Motor neuron (in vitro differentiated cells): ENCODE results near the gene GYG2. TPM values are rescaled to one million over a fixed set of nuclear protein-coding genes. Genes with fewer than 3 reads are reported as not detected.

Experiments used
- ATAC-seq, 8 experiments: fragments of 200-7000 bp; cut with Tn5 transposase; replicated peaks in 6 of 8; 2 replicates each; pipeline ENCODE4 v1.8.0; 2021; ENCODE audit warnings: mild to moderate bottlenecking in 8 of 8, moderate library complexity in 8 of 8
- H3K27ac ChIP-seq, 2 donors: fragments of 250-450 bp; sonication (Bioruptor Pico); 2 replicates each; pipeline ENCODE4 v1.9.0; 2021; ENCODE audit warnings: antibody characterized with exemption in 2 of 2, mild to moderate bottlenecking in 2 of 2, moderate library complexity in 1 of 2
- H3K4me1 ChIP-seq, 2 donors: fragments of 250-450 bp; sonication (Bioruptor Pico); replicated peaks in 1 of 2; 2 replicates each; pipeline ENCODE4 v1.6.1; 2021; ENCODE audit warnings: antibody characterized with exemption in 2 of 2, mild to moderate bottlenecking in 2 of 2, moderate library complexity in 1 of 2
- H3K4me3 ChIP-seq, 5 donors: fragments of 250-450 bp; sonication (Bioruptor Pico); 2 replicates each; pipeline ENCODE4 v1.9.0; 2021; ENCODE audit warnings: antibody characterized with exemption in 5 of 5, mild to moderate bottlenecking in 5 of 5, moderate library complexity in 4 of 5
- whole genome bisulfite sequencing, 10 experiments: fragments of 450-650 bp; shearing (Covaris generic); methylation state at CpG; one replicate each; pipeline ENCODE4 v1.0.0; 2022; 5-methylcytosine and 5-hydroxymethylcytosine counted together
- in situ Hi-C, 9 experiments: fragments of 400-800 bp; cut with MboI; loops; one replicate each; pipeline ENCODE4 v1.15.0; 2021; ENCODE audit warnings: low sequenced_read_pairs in 9 of 9, low pct_unique_long_range_greater_than_20kb in 2 of 9; ENCODE audit not compliant: unreplicated experiment in 9 of 9
- total RNA-seq, 8 experiments: library from RNA; unstranded; fragments of 300-600 nt; gene quantifications; 2 replicates each; pipeline versions ENCODE4 v1.2.3 to v1.2.4, GENCODE V29; 2022

GYG2 gene
- total RNA-seq, 8 experiments from 2014 or later: 1.1 to 63.0 (median 8.9) TPM

DNA sequence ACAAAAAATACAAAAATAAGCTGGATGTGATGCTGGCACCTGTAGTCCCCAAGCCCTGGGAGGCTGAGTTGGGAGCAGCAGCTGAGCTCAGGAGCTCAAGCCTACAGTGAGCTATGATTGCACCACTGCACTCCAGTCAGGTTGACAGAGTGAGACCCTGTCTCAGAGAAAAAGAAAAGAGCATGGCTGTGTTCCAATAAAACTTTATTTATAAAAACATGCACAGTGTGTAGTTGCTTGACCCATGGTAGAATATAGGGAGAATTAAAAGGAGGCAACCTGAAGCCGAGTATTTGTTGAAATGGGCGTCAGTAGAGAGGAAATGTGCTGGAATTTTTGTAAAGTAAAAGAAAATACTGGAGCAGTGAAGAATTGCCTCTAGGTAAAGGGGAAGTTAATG lies 27.0 kb downstream of the GYG2 start:
- WGBS, 10 experiments: 65 to 100% (median 70%) methylated on average over 1 to 2 of the region's 2 CpGs; no CpG with 5 or more reads in 7 of the 10 experiments
- Histone ChIP-seq H3K4me3 (no peak overlapping the region), H3K4me1 (no peaks in the 10 kb centered on the region), H3K27ac (no peak overlapping the region)
- in situ Hi-C loops: no loop called here
- ATAC-seq: no peak

DNA sequence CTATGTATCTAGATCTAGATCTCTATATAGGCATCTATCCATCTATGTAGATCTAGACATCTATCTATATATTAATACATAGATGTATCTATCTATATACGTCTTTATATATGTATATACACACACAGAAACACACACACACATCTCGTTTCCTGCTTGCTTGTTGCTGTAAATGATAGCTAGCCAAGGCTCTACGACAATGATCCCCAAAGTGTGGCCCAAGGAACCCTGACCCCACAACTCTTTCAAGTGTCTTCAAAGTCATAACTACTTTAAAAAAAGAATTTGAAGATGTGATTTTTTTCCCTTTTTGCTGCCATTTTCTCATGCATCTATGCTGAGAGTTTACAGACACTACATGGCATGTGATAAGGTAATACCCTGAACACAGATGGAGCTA lies 28.8 kb downstream of the GYG2 start:
- H3K4me1 ChIP-seq: no peaks in the 10 kb centered on the region
- H3K4me3 ChIP-seq: no peak overlapping the region
- in situ Hi-C loops: no loop called here
- no peak overlapping the region for H3K27ac ChIP-seq
- ATAC-seq: no peak
- WGBS, 10 experiments: 17 to 84% (median 63%) methylated on average over 1 to 3 of the region's 3 CpGs; no CpG with 5 or more reads in 6 of the 10 experiments

- ATAC-seq: no peak
- H3K27ac ChIP-seq: no peak overlapping the region
- no peak overlapping the region for H3K4me3 ChIP-seq
- whole genome bisulfite sequencing, 10 experiments: 0 to 83% (median 75%) methylated on average over 1 of the region's 1 CpG; no CpG with 5 or more reads in 7 of the 10 experiments
- in situ Hi-C loops: no loop called here
- no peaks in the 10 kb centered on the region for H3K4me1 ChIP-seq
Observed at GRCh38 chrX:2859197-2859797, 30.6 kb downstream of the GYG2 start.

DNA sequence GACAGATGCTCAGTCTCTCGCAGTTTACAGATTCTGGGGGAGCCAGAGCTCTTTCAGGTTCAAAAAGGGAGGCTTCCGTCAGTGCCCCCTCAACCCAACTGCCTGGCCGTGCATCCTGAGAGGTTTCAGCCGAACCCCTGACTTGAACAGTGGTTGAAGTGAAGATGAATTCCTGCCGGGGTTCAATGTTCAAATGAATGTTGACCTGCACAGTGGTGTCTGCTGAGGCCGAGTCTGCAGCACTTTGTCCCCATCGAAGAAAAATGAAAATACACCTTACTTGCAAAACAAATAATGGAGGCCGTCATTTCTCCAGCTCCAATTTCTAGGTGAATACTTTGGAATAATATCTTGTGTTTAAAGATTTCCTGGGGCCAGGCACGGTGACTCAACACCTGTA lies 33.7 kb downstream of the GYG2 start:
- WGBS, 10 experiments: 40 to 100% (median 100%) methylated on average over 2 to 4 of the region's 9 CpGs; no CpG with 5 or more reads in 7 of the 10 experiments
- no peak for ATAC-seq
- Histone ChIP-seq H3K4me1 (no peaks in the 10 kb centered on the region), H3K4me3 (no peak overlapping the region), H3K27ac (no peak overlapping the region)
- in situ Hi-C loops: no loop called here

DNA sequence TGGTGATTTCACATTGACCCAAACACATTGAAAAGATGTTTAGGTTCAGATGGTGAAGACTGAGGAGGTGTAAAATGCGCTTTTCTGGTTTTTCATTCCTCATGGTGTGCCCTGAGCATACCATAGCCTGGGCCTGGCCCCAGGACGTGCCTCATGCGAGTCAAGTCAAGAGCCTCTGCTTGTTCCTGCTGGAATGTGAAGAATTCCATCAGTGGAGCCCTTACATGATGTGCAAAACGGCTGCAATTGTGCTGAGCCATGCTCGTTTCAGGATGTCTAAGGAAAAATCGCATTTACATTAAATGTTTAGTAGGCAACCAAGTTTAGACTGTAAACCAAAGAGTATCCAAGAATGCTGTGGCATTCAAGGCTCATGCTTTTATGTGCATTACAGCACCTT lies 34.9 kb downstream of the GYG2 start:
- Histone ChIP-seq H3K27ac (no peak overlapping the region), H3K4me3 (no peak overlapping the region), H3K4me1 (no peaks in the 10 kb centered on the region)
- peak in 1 of 8 experiments; percentile 67 for ATAC-seq
- 25 to 86% (median 58%) methylated on average over 1 to 5 of the region's 6 CpGs; no CpG with 5 or more reads in 4 of the 10 experiments for WGBS, 10 experiments
- in situ Hi-C loops: no loop called here

DNA sequence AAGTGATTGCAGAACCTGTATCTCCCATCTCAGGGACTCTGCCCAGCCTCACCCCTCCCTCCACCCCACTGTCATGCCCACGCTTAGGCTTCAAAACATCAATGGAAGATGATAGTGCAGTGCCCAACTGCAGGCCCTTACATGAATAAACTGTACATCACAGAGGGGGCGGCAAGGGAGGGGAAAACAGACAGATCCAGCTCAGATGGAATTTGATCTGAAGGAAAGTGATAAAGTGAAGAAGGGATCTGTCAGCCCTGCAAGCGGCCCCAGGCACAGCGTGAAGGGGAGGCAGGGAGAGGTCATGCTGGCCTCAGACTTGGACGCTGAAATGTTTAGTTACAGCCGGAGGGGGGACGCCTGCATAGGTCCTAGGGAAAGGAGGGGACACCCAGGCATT lies 38.5 kb downstream of the GYG2 start:
- in situ Hi-C loops: no loop called here
- Histone ChIP-seq H3K4me1 (no peaks in the 10 kb centered on the region), H3K4me3 (no peak overlapping the region), H3K27ac (no peak overlapping the region)
- WGBS, 10 experiments: 83 to 100% methylated on average over 1 to 2 of the region's 7 CpGs; no CpG with 5 or more reads in 8 of the 10 experiments
- ATAC-seq: no peak

- Histone ChIP-seq H3K4me3 (no peak overlapping the region), H3K4me1 (no peaks in the 10 kb centered on the region), H3K27ac (no peak overlapping the region)
- in situ Hi-C loops: no loop called here
- ATAC-seq: no peak
Observed at GRCh38 chrX:2870650-2871049, 41.9 kb downstream of the GYG2 start.

DNA sequence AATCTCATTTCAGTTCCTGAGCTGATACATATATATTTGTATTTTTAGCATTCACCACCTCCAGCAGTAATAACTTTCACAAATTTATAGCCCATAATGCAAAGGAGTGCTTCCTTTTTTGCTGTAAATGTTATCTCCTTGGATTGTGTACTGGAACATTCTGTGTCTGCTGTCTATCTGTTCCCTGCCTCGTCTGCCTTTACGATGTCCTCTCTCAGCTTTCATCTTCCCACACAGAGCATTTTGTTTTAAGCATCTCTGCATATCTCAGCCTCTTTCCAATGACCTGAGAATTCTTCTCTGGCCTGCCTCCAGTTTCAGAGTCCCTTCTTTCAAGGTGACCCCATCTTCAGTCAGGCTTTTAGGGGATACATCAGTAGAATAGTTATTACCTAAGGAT lies 43.1 kb downstream of the GYG2 start:
- 20 to 73% (median 55%) methylated on average over 1 to 2 of the region's 2 CpGs; no CpG with 5 or more reads in 6 of the 10 experiments for WGBS, 10 experiments
- H3K4me1 ChIP-seq: no peaks in the 10 kb centered on the region
- no peak overlapping the region for H3K27ac ChIP-seq
- ATAC-seq: no peak
- in situ Hi-C loops: no loop called here
- H3K4me3 ChIP-seq: no peak overlapping the region

GRCh38 chrX:2872671-2873277 lies 44.0 kb downstream of the GYG2 start:
- Histone ChIP-seq H3K4me3 (no peak overlapping the region), H3K27ac (no peak overlapping the region), H3K4me1 (no peaks in the 10 kb centered on the region)
- in situ Hi-C loops: no loop called here
- 20 to 80% (median 52%) methylated on average over 1 to 7 of the region's 7 CpGs; no CpG with 5 or more reads in 6 of the 10 experiments for WGBS, 10 experiments
- ATAC-seq: peak in 6 of 8 experiments; percentile 47 to 89 (median 64)

DNA sequence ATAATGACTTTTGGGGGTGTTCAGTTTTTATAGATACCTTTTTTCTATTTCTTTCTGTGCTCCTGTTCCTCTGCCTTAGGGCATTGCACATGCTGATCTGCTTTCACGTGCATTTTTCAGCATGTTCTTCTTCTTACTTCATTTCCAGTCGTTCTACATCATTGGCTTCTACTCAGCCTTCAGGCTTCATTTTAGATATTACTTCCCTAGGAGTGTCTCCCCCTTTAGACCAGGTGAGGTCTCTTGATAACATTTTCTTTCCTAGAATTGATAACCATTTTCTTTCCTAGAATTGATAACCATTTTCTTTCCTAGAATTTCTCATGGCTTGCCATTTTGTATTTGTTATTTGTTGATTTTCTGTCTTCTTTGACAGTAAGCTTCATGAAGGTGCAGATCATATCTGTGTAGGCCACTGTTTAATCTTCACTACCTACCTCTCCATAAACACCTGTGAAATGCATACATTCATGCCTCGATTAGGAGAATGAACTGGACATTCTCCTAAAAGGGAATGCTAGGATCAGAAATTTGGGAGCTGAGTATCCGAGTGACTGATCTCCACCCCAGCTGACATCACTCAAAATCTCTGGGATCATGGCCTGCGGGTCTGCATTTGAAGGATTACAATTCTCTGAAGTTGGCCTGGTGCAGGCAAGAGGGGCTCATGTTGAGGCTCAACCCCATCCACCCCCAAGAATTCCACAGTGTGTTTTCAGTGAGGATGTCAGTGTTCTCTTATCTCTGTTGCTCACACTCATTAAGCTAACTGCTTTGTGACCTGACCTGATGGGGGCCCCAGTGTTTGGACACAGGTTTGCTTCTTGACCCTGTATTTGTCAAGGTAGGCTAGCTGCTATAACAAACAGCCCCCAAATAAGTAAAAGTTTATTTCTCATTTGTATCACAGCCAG lies 45.7 kb downstream of the GYG2 start:
- H3K4me1 ChIP-seq: no peaks in the 10 kb centered on the region
- H3K4me3 ChIP-seq: no peak overlapping the region
- in situ Hi-C loops: no loop called here
- WGBS, 10 experiments: 30 to 100% (median 85%) methylated on average over 1 to 5 of the region's 5 CpGs; no CpG with 5 or more reads in 2 of the 10 experiments
- no peak for ATAC-seq
- no peak overlapping the region for H3K27ac ChIP-seq

DNA sequence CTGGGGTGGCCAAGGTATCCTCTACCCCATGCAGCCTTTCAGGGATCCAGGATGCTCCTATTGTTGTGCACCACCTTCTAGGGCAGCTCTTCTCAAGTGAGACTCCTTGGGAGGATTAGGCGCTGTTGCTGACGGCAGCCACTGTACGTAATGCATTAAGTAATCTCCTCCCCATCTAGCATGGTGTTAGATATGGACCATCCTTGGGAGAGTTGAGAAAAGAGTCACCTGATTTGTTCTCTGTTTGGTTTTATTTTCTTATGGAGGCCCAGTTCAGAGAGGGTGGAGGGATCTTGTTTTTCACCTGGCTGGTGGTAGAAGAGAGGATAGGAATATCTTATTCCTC lies 46.4 kb downstream of the GYG2 start:
- Histone ChIP-seq H3K4me1 (no peaks in the 10 kb centered on the region), H3K4me3 (no peak overlapping the region), H3K27ac (no peak overlapping the region)
- 100% methylated on average over 2 to 3 of the region's 3 CpGs; no CpG with 5 or more reads in 8 of the 10 experiments for WGBS, 10 experiments
- no peak for ATAC-seq
- in situ Hi-C loops: no loop called here

GRCh38 chrX:2875798-2876399 lies 47.2 kb downstream of the GYG2 start:
- no peak overlapping the region for H3K4me3 ChIP-seq
- H3K27ac ChIP-seq: no peak overlapping the region
- no peak for ATAC-seq
- 0 to 100% (median 73%) methylated on average over 2 to 6 of the region's 6 CpGs; no CpG with 5 or more reads in 1 of the 10 experiments for WGBS, 10 experiments
- in situ Hi-C loops: no loop called here
- no peaks in the 10 kb centered on the region for H3K4me1 ChIP-seq

DNA sequence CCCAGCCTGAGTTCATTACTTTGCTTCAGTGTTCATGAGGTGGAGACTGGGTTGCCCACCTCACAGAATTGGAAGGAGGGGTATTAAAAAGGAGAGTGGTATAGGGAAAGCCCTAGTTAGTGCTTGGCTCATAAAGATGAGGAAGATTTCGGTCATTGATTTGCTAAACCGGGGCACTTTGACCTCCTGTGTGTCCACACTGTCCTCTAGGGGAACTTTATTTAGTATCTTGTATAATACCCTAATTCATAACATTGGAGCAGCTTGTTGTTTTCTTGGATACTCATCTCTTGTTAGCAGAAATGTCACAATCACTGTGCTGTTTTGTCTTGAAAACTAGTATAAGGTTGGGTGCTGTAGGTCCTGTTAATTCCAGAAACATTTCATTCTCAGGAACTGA lies 49.8 kb downstream of the GYG2 start:
- H3K4me3 ChIP-seq: no peak overlapping the region
- in situ Hi-C loops: no loop called here
- ATAC-seq: no peak
- no peak overlapping the region for H3K27ac ChIP-seq
- 18 to 95% (median 40%) methylated on average over 1 to 2 of the region's 2 CpGs; no CpG with 5 or more reads in 7 of the 10 experiments for WGBS, 10 experiments
- H3K4me1 ChIP-seq: no peaks in the 10 kb centered on the region
